Measurements from ENCODE around the gene PRR12. TPM values are rescaled to one million over a fixed set of nuclear protein-coding genes. Genes with fewer than 3 reads are reported as not detected.
A peak's percentile ranks its signal among the peaks of the same experiment; 100 is the strongest.

Gene PRR12
- total RNA-seq, 5 donors from 2014 or later (not counting 1 experiment from before 2014, with no cell fraction given) = 50.8 to 81.7 (median 78.8) TPM

DNA sequence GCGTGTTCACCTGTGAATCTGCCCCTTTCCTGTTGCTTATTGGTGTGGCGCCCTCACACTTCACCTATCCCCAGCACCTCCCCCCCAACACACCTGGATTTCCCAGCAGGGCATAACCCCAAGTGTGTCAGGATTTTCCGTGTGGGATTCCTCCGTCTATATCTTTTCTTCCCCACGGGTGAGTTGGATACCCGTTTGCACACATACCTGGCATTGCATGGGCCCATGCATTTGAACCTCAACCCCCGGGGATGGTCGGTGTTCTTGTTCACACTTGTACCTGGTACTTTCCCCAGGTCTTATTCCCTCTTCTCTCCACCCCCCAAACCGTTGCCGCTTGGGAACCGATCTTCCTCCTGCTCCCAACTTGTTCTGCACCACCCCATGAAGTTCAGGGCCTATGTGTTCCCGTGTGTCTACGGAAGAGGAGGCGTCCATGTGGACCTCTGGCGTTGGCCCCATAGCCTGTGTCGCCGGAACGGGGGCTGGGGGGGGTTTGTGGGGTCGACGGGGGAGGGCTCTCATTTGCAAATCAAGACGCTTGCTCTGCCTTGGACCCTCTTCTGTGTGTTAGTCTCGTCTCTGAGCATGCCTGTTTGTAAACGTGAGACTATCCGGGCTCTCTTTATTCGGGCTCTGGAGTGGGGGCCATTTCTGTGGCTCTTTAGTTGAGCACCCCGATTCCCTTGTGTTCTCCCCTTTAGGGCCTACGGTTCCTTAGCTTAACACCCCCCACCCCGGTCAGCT lies 1.7 kb downstream of the PRR12 start:
- ATAC-seq (replicated peaks in 1 of 4) = no peak

DNA sequence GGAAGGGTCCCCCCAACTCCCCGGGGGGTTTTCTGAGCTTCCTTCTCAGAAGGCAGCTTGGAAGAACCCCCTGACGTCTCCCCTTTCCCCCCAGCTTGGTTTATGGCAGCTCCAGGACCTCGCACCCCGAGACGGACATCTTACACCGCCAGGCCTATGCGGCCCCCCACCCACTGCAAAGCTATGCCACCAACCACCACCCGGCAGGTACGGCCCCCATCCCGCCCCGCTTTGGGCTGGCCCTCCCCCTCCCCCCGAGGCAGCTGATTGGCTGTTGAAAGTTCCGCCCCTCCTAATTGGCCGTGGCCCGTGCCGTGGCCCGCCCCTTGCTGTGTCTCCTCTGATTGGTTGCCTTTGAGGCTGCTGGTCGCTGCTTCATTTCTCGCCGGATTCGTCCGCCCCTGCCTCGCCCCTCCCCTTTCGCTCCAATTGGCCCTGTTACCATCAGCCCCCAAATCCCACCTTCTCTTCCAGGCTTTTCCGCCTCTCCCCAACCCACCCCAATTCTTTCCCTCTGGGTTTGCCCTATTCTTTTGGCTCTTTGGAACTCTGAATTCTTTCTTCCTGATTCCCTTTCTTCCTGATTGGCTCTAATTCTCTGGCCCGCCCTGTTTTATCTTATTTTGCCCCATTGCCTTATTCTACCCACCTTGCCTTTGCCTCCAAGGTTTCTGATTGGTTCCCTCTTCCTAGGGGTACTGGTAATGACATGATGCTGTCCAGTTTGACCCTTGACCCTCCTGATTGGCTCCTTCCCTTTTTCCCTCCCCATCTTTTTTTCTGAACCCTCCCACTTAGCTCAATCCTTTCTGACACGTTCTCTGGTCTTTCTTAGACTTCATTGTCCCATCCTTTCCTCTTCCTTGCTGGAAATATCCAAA lies 2.5 kb downstream of the PRR12 start:
- 4% methylated on average over 22 of the region's 27 CpGs for WGBS (ENCODE audit: insufficient coverage)
- H3K27me3 Mint-ChIP-seq = no peaks in the 10 kb centered on the region
- Histone ChIP-seq H3K27ac (ENCODE audit: low read length) (peak overlapping the region; percentile 74), H3K4me3 (ENCODE audit: control insufficient read depth in 1 of 2, extremely low read depth in 1 of 2, low read length in 1 of 2) (peak overlapping the region; percentile 47 to 99), H3K36me3 (ENCODE audit: control insufficient read depth in 2 of 2, extremely low read depth in 1 of 2, insufficient read depth in 1 of 2, low read length in 1 of 2) (peaks cover 21 to 32% of the 10 kb centered on the region in 2 donors), H3K4me1 (ENCODE audit: control insufficient read depth in 1 of 2, extremely low read depth in 1 of 2, insufficient read depth in 2 of 2, low read length in 2 of 2) (peaks cover 7 to 53% of the 10 kb centered on the region in 2 experiments), H3K9me3 (no peaks in the 10 kb centered on the region), H3K27me3 (replicated peaks in 1 of 2; ENCODE audit: control insufficient read depth in 2 of 2, extremely low read depth in 1 of 2, insufficient read depth in 2 of 2, low read length in 1 of 2) (no peaks in the 10 kb centered on the region)
- ChIA-PET POLR2A (interaction anchor here in 1 of 2 donors (0.6 kb wide), 1 partner anchor 30 kb away, joined by 5 read pairs; no protein-coding TSS in a partner anchor), CTCF (interaction anchor here (0.5 to 1.2 kb wide), 6 partner anchors 13 to 466 kb away, joined by 3 to 5 read pairs (median 4); partner anchors contain the start of genes NOSIP (in 1 of the 2) and RRAS (in 1 of the 2))
- peak overlapping the region; percentile 88 to 94 (median 91) for H3K4me3 Mint-ChIP-seq
- peaks cover 25 to 43% (median 36%) of the 10 kb centered on the region in 3 donors for H3K4me1 Mint-ChIP-seq
- ATAC-seq (replicated peaks in 1 of 4) (peak; percentile 44 to 57 (median 54)), DNase-seq (peak; percentile 77 to 94 (median 89))
- peaks cover 17% of the 10 kb centered on the region for H3K36me3 Mint-ChIP-seq
- H3K9me3 Mint-ChIP-seq = no peaks in the 10 kb centered on the region
- peak overlapping the region; percentile 84 to 87 for H3K27ac Mint-ChIP-seq

More for the DNA sequence above, 1.7 kb downstream of the PRR12 start:
- POLR2A ChIA-PET = no interaction called here
- peak in 4 of 35 experiments; percentile 17 to 41 (median 26) for DNase-seq
- Mint-ChIP-seq H3K27me3 (no peaks in the 10 kb centered on the region), H3K4me3 (peak overlapping the region; percentile 88 to 94 (median 91)), H3K4me1 (peaks cover 24 to 47% (median 38%) of the 10 kb centered on the region in 3 donors), H3K9me3 (no peaks in the 10 kb centered on the region), H3K27ac (peak overlapping the region; percentile 84 to 87), H3K36me3 (peaks cover 14% of the 10 kb centered on the region)
- CTCF ChIA-PET = interaction anchor here in 1 of 2 donors (0.8 to 1.2 kb wide), 4 partner anchors 12 to 88 kb away, joined by 4 to 5 read pairs (median 4); partner anchors contain the start of genes NOSIP and RRAS
- Histone ChIP-seq H3K4me3 (ENCODE audit: control insufficient read depth in 1 of 2, extremely low read depth in 1 of 2, low read length in 1 of 2) (peak overlapping the region; percentile 94 to 99), H3K4me1 (ENCODE audit: control insufficient read depth in 1 of 2, extremely low read depth in 1 of 2, insufficient read depth in 2 of 2, low read length in 2 of 2) (peaks cover 7 to 53% of the 10 kb centered on the region in 2 experiments), H3K36me3 (ENCODE audit: control insufficient read depth in 2 of 2, extremely low read depth in 1 of 2, insufficient read depth in 1 of 2, low read length in 1 of 2) (peaks cover 18 to 28% of the 10 kb centered on the region in 2 donors), H3K27ac (ENCODE audit: low read length) (peak overlapping the region; percentile 74), H3K9me3 (no peaks in the 10 kb centered on the region), H3K27me3 (replicated peaks in 1 of 2; ENCODE audit: control insufficient read depth in 2 of 2, extremely low read depth in 1 of 2, insufficient read depth in 2 of 2, low read length in 1 of 2) (no peaks in the 10 kb centered on the region)
- 2% methylated on average over 21 of the region's 28 CpGs for WGBS (ENCODE audit: insufficient coverage)

DNA sequence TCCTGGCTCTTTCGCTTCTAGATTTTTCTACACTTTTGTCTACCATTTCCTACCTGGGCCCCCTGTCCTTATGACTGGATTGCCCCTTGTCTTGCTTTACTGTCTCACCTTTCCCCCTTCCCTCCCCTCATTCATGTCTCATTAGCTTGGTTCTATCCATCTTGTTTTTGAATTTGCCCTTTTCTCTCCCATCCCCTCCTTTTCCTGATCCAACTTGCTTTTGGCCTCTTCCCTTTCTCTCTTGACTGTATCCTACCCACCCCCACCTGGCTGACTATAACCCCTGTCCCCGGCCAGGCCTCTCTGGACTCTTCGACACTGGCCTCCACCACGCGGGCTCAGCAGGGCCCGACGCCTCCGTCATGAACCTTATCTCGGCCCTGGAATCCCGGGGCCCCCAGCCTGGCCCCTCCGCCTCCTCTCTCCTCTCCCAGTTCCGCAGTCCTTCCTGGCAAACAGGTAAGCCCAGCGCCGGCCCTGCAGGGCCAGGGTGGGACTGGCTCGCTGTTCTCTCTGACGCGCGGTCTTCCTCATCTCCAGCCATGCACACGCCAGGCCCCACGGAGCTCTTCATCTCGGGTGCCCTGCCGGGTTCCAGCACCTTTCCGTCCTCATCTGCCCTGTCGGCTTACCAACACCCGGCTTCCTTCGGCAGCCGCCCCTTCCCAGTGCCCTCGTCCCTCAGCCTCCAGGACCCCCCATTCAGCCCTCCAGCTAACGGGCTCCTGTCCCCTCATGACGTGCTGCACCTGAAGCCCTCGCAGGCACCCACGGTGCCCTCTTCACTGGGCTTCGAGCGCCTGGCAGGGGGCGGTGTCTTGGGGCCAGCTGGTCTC lies 3.4 kb downstream of the PRR12 start:
- POLR2A ChIA-PET = interaction anchor here in 1 of 2 donors (0.6 kb wide), 1 partner anchor 56 kb away, joined by 4 read pairs; no protein-coding TSS in a partner anchor
- Mint-ChIP-seq H3K27ac (peak overlapping the region; percentile 84 to 87), H3K36me3 (peaks cover 17% of the 10 kb centered on the region), H3K9me3 (no peaks in the 10 kb centered on the region), H3K4me3 (peak overlapping the region; percentile 88 to 94 (median 91)), H3K4me1 (peaks cover 21 to 34% (median 34%) of the 10 kb centered on the region in 3 donors), H3K27me3 (no peaks in the 10 kb centered on the region)
- no peak overlapping the region for H3K4me3 ChIP-seq (ENCODE audit: control insufficient read depth in 1 of 2, extremely low read depth in 1 of 2, low read length in 1 of 2)
- DNase-seq = no peak
- peaks cover 22 to 41% of the 10 kb centered on the region in 2 donors for H3K36me3 ChIP-seq (ENCODE audit: control insufficient read depth in 2 of 2, extremely low read depth in 1 of 2, insufficient read depth in 1 of 2, low read length in 1 of 2)
- WGBS (ENCODE audit: insufficient coverage) = 94% methylated on average over 23 of the region's 35 CpGs
- H3K4me1 ChIP-seq (ENCODE audit: control insufficient read depth in 1 of 2, extremely low read depth in 1 of 2, insufficient read depth in 2 of 2, low read length in 2 of 2) = peaks cover 7 to 47% of the 10 kb centered on the region in 2 experiments
- CTCF ChIA-PET = no interaction called here
- no peaks in the 10 kb centered on the region for H3K9me3 ChIP-seq
- peak overlapping the region; percentile 74 for H3K27ac ChIP-seq (ENCODE audit: low read length)
- H3K27me3 ChIP-seq (replicated peaks in 1 of 2; ENCODE audit: control insufficient read depth in 2 of 2, extremely low read depth in 1 of 2, insufficient read depth in 2 of 2, low read length in 1 of 2) = no peaks in the 10 kb centered on the region
- ATAC-seq (replicated peaks in 1 of 4) = no peak

DNA sequence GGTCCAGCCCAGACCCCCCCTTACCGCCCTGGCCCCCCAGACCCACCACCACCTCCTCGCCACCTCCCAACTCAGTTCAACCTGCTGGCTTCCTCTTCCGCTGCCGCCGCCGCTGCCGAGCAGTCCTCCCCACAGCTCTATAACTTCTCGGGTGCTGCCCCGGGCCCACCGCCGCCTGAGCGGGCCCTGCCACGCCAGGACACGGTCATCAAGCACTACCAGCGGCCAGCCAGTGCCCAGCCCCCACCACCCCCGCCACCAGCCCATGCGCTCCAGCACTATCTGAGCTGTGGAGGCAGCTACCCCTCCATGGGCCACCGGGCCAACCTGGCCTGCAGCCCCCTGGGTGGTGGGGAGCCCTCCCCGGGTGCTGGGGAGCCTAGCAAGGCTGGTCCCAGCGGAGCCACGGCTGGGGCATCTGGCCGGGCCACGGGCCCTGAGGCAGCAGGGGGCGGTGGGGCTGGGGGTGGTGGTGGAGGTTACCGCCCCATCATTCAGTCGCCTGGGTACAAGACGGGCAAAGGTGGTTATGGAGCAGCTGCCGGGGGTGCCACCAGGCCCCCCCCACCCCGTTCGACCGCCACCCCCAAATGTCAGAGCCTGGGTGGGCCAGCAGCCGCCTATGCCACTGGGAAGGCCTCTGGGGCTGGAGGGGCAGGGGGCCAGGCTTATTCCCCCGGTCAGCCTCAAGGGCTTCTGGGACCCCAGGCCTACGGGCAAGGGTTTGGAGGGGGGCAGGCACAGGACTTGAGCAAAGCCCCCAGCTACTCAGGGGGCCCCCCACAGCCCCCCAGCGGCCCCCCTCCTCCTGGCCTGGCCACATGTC lies 4.2 kb downstream of the PRR12 start:
- no peaks in the 10 kb centered on the region for H3K9me3 ChIP-seq
- H3K4me3 ChIP-seq (ENCODE audit: control insufficient read depth in 1 of 2, extremely low read depth in 1 of 2, low read length in 1 of 2) = no peak overlapping the region
- H3K27ac ChIP-seq (ENCODE audit: low read length) = no peak overlapping the region
- no peak for ATAC-seq (replicated peaks in 1 of 4)
- 90% methylated on average over 19 of the region's 35 CpGs for WGBS (ENCODE audit: insufficient coverage)
- H3K36me3 ChIP-seq (ENCODE audit: control insufficient read depth in 2 of 2, extremely low read depth in 1 of 2, insufficient read depth in 1 of 2, low read length in 1 of 2) = peaks cover 27 to 49% of the 10 kb centered on the region in 2 donors
- no peak overlapping the region for H3K27ac Mint-ChIP-seq
- H3K9me3 Mint-ChIP-seq = no peaks in the 10 kb centered on the region
- no peak overlapping the region for H3K4me3 Mint-ChIP-seq
- no peaks in the 10 kb centered on the region for H3K27me3 Mint-ChIP-seq
- peaks cover 22 to 32% (median 31%) of the 10 kb centered on the region in 3 donors for H3K4me1 Mint-ChIP-seq
- CTCF ChIA-PET = interaction anchor here (0.6 kb wide), 3 partner anchors 17 to 706 kb away, joined by 4 to 6 read pairs (median 6); no protein-coding TSS in a partner anchor
- POLR2A ChIA-PET = interaction anchor here in 1 of 2 donors (0.6 kb wide), 1 partner anchor 57 kb away, joined by 4 read pairs; no protein-coding TSS in a partner anchor
- H3K27me3 ChIP-seq (replicated peaks in 1 of 2; ENCODE audit: control insufficient read depth in 2 of 2, extremely low read depth in 1 of 2, insufficient read depth in 2 of 2, low read length in 1 of 2) = no peaks in the 10 kb centered on the region
- H3K36me3 Mint-ChIP-seq = peaks cover 21% of the 10 kb centered on the region
- DNase-seq = no peak
- peaks cover 7 to 42% of the 10 kb centered on the region in 2 experiments for H3K4me1 ChIP-seq (ENCODE audit: control insufficient read depth in 1 of 2, extremely low read depth in 1 of 2, insufficient read depth in 2 of 2, low read length in 2 of 2)

DNA sequence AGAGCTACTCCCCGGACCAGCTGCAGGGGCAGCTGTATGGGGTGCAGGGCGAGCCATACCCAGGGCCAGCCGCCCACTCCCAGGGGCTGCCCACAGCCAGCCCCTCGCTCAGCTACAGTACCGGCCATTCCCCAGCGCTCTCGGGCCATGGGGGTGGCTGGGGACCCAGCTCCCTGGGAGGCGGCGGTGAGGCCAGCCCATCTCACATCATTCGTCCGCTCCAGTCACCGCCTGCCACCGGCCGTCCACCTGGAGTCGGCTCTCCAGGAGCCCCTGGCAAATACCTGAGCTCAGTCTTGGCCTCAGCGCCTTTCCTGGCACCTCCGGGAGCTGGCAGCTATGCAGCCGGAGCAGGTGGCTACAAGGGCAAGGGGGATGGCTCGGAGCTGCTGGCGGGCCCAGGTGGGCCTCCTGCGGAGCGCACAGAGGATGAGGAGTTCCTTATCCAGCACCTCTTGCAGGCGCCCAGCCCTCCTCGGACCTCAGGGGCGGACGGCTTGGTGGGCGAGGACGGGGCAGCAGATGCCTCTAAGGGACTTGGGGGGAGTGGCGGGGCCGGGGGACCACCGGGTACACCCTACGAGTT lies 4.9 kb downstream of the PRR12 start:
- Histone ChIP-seq H3K27me3 (replicated peaks in 1 of 2; ENCODE audit: control insufficient read depth in 2 of 2, extremely low read depth in 1 of 2, insufficient read depth in 2 of 2, low read length in 1 of 2) (no peaks in the 10 kb centered on the region), H3K9me3 (no peaks in the 10 kb centered on the region), H3K4me3 (ENCODE audit: control insufficient read depth in 1 of 2, extremely low read depth in 1 of 2, low read length in 1 of 2) (no peak overlapping the region), H3K4me1 (ENCODE audit: control insufficient read depth in 1 of 2, extremely low read depth in 1 of 2, insufficient read depth in 2 of 2, low read length in 2 of 2) (peaks cover 7 to 34% of the 10 kb centered on the region in 2 experiments), H3K36me3 (ENCODE audit: control insufficient read depth in 2 of 2, extremely low read depth in 1 of 2, insufficient read depth in 1 of 2, low read length in 1 of 2) (peaks cover 27 to 55% of the 10 kb centered on the region in 2 donors), H3K27ac (ENCODE audit: low read length) (no peak overlapping the region)
- POLR2A ChIA-PET = no interaction called here
- Mint-ChIP-seq H3K4me3 (no peak overlapping the region), H3K27me3 (no peaks in the 10 kb centered on the region), H3K27ac (no peak overlapping the region), H3K9me3 (no peaks in the 10 kb centered on the region), H3K36me3 (peaks cover 25% of the 10 kb centered on the region), H3K4me1 (peaks cover 23 to 34% (median 33%) of the 10 kb centered on the region in 3 donors)
- no peak for ATAC-seq (replicated peaks in 1 of 4)
- 95% methylated on average over 25 of the region's 32 CpGs for WGBS (ENCODE audit: insufficient coverage)
- DNase-seq = no peak
- CTCF ChIA-PET = interaction anchor here in 1 of 2 donors (0.6 kb wide), 2 partner anchors 16 to 44 kb away, joined by 6 read pairs; no protein-coding TSS in a partner anchor
